ENCODE measurements around the gene DESI1. TPM values are rescaled to one million over a fixed set of nuclear protein-coding genes. Genes with fewer than 3 reads are reported as not detected.
"Not testable (repeated sequence)": the region's sequence is repeated elsewhere in the genome, so short reads cannot be mapped to it uniquely, and the experiment has no call there.

Gene DESI1
- 31.3 TPM for polyA plus RNA-seq (ENCODE audit: insufficient read length)
- long read RNA-seq, donor 1, transcript DESI1-201 (6 exons, 3,833 nt) = major isoform, 14 of 14 reads
- long read RNA-seq, donor 1, partial matches to known transcripts = 0 of 14 reads
- long read RNA-seq, donor 1, other reads (novel, unspliced or antisense) = 0 of 14 reads
- long read RNA-seq, donor 2, transcript DESI1-201 (6 exons, 3,833 nt) = major isoform, 6 of 7 reads
- long read RNA-seq, donor 2, partial matches to known transcripts = 0 of 7 reads
- long read RNA-seq, donor 2, other reads (novel, unspliced or antisense) = 0 of 7 reads
- long read RNA-seq, donor 3, transcript DESI1-201 (6 exons, 3,833 nt) = major isoform, 5 of 8 reads
- long read RNA-seq, donor 3, partial matches to known transcripts = 0 of 8 reads
- long read RNA-seq, donor 3, other reads (novel, unspliced or antisense) = 0 of 8 reads
- long read RNA-seq, donor 4, partial matches to known transcripts = 0 of 1 reads
- long read RNA-seq, donor 4, other reads (novel, unspliced or antisense) = 0 of 1 reads
- long read RNA-seq, donor 5, partial matches to known transcripts = 0 of 5 reads
- long read RNA-seq, donor 5, other reads (novel, unspliced or antisense) = 0 of 5 reads
- long read RNA-seq, donor 6, partial matches to known transcripts = 302 of 372 reads
- long read RNA-seq, donor 6, other reads (novel, unspliced or antisense) = 65 of 372 reads
- long read RNA-seq, donor 7, transcript DESI1-201 (6 exons, 3,833 nt) = major isoform, 5 of 5 reads
- long read RNA-seq, donor 7, partial matches to known transcripts = 0 of 5 reads
- long read RNA-seq, donor 7, other reads (novel, unspliced or antisense) = 0 of 5 reads
- long read RNA-seq, donor 8, partial matches to known transcripts = 0 of 2 reads
- long read RNA-seq, donor 8, other reads (novel, unspliced or antisense) = 0 of 2 reads

DNA sequence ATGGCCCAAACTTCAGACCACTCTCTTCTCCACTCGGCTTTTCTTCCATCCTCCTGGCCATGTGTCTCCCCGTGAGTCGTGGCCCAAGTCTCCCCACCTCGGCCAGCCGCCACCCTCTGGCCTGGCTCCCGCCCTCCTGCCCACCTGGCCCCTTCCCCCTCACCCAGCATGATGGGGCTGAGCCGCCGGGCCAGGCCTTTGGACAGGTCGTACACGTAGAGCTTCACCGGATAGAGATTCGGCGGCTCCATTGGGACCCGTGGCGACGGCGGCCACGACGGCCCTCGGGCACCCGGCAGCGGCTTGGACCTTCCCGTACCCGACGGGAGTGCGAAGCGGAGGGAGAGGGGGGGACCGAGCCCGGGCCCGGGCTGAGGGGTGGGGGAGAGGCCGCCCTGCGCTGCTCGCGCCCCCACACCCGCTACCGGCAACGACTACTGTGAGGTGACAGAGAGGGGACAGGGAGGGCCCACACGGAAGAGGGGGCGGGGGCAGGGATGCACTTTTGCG lies at the start of gene DESI1:
DESI1 (minus strand) TSS at position 455 of the 510 bp plus-strand sequence; CDS start at position 251, 204 bp downstream.
- no peak for DNase-seq

DNA sequence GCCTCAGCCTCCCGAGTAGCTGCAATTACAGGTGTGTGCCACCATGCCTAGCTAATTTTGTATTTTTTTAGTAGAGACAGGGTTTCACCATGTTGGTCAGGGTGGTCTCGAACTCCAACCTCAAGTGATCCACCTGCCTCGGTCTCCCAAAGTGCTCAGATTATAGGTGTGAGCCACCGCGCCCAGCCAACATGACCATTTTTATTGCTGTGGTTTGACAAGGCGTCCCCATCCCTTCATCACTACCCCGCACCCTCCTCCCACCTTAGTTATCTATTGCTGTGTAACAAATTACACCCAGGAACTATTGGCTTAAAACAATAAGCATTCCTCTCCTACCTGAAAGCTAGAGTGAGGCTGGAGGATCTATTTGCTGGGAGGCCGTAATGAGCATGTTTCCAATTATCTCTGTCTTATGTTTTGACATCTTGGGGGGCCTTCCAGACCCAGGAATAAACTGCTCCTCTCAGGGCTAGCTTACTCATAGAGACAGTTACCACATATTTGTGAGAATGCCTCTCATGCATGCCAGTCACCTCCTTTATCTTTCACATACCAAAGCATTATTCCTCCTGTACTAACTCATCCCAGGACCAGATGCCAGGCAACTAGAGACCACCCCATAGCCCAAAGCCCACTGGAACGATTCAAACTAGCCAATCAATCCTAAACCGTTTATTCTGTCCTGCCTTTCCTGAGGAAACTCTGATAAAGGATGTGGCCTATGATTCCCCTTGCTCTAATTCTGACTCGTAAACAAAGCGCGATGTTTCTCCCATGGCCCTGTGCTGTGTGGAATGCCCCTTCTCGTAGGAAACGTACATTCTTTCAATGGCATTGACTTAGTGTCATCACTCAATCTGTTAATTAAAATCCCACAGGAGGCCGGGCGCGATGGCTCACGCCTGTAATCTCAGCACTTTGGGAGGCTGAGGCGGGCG lies 48.4 kb upstream of the DESI1 start:
- DNase-seq = no peak

DNA sequence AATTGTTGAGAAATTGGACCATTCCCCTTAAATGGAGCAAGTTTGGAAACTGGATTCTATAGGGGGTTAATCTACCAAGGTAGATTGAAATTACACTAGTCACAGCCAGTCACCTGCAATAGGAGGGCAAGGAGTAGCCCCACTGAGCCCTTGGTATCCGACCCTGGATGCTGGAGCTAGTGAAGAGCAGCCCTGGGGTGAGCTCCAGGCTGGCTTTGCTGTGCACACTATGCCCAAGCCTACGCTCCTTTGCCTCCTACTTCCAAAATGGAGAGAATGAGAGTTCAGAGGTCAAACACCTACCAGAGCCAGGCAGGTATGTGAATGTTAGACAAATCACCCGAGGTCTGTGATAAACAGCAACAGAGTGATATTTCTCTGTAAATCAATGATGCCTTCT lies 44.1 kb upstream of the DESI1 start:
- no peak for DNase-seq

DNA sequence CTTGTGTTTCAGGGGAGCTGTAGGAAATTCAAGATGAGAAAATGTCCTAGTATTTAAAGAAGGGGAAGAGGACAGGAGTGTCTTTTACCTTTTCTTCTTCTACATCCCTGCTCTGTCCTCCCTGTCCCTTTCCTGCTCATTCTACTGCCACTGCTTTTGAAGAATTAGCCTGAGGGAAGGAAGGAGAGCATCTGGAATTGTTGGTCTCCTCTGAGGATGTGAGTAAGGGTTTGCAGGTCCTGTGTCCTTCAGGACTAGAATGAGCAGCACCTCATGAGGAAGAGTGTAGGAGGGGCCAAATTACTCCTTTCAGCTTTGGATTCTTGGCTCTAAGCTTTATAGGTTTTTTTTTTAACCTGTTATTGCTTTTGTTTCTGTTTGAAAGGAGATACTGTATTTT lies 43.6 kb upstream of the DESI1 start:
- no peak for DNase-seq

DNA sequence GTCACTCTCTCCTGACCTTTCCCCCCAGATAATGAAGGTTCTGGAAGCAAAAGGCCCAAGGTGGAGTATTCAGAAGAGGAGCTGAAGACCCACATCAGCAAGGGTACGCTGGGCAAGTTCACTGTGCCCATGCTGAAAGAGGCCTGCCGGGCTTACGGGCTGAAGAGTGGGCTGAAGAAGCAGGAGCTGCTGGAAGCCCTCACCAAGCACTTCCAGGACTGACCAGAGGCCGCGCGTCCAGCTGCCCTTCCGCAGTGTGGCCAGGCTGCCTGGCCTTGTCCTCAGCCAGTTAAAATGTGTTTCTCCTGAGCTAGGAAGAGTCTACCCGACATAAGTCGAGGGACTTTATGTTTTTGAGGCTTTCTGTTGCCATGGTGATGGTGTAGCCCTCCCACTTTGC lies 42.8 kb upstream of the DESI1 start:
- DNase-seq = not testable (repeated sequence)

GRCh38 chr22:41661713-41662112 lies 40.9 kb upstream of the DESI1 start:
- DNase-seq = no peak

DNA sequence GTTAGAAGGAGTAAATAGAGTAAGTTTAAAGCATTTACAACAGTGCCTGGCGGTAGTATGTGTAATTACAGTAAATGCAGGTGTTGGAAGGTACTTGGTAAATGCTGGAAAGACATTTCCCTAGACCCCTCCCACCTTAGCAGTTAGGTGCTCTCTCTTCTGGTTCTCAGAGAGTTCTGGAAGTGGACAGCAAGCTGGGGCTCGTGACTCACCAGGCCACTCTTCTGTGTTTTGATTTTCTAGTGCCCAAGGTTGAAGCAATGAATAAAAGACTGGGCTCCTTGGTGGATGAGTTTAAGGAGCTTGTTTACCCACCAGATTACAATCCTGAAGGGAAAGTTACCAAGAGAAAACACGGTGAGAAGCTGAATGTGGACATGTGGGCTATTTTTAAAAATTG lies 40.2 kb upstream of the DESI1 start:
- DNase-seq = no peak

GRCh38 chr22:41660416-41660815 lies 39.6 kb upstream of the DESI1 start:
- DNase-seq = no peak

DNA sequence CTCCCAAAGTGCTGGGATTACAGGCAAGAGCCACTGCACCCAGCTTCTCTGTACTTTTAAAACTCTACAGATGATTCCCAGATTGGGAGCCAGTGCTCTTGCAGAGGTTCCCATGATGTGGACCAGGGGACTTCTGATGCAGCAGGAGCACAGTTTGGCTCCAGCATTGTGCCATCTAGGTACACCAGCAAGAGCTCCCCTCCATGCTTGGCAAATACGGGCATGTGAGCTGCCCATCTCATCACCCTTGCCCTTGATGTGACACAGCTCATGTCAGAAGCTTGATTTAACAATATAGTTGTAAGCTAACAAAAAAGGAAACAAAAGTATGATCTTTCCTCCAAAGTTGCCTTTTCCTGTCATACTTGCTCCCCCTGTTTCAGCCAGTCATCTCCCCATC lies 39.1 kb upstream of the DESI1 start:
- DNase-seq = no peak

GRCh38 chr22:41658869-41659268 lies 38.0 kb upstream of the DESI1 start:
- DNase-seq = no peak

GRCh38 chr22:41657709-41658108 lies 36.9 kb upstream of the DESI1 start:
- no peak for DNase-seq

- peak; percentile 17 for DNase-seq
Observed at GRCh38 chr22:41656556-41656955, 35.7 kb upstream of the DESI1 start.

GRCh38 chr22:41654322-41654721 lies 33.5 kb upstream of the DESI1 start:
- DNase-seq = no peak

- DNase-seq = no peak
Observed at GRCh38 chr22:41650821-41651220, 30.0 kb upstream of the DESI1 start.

GRCh38 chr22:41650229-41650628 lies 29.4 kb upstream of the DESI1 start:
- no peak for DNase-seq

DNA sequence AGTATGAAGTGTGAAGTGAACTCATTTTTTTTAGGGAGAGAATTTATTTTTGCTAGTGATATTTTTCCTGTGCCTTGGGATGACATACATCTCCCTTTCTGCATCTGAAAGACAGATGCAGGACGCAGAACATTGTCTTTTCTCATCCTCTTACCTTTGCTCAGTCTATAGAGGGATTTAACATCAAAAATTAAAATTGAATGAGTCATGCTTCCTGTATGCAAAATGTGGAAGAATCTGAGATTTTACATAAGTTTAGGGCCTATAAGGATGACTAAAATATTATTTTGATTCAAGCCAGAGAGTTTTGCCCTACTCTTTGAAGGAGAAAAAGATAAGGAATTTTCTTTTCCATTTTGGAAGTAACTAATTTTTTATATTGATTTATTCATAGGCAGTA lies 27.6 kb upstream of the DESI1 start:
- no peak for DNase-seq

GRCh38 chr22:41647771-41648170 lies 26.9 kb upstream of the DESI1 start:
- no peak for DNase-seq

DNA sequence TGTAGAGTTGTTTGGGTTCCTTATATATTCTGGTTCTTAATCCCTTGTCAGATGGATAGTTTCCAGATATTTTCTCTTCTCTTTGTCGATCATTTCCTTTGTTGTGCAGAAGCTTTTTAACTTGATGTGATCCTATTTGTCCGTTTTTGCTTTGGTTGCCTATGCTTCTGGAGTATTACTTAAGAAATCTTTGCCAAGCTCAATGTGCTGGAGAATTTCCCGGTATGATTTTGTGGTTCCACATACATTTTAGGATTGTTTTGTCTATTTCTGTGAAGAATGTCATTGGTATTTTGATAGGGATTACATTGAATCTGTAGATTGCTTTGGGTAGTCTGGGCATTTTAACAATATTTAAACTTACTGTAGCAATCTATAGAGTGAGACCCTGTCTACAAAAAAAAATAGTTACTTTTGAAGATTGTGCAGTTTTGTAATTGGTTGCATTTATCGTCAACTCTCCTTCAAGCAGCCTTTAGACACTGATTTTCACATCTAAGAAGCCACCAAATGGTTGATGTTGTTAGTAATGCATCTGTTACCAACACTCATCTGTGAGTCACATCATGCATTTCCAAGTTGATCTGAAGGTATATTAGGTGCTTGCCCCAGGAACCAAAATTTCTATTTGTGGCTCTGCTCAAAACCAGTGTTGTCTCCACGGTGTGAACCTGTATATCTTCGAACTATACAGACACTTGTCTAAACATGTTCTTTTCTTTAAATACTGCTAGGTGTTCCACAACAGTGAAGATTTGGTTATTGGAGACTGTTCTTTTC lies 21.7 kb upstream of the DESI1 start:
- DNase-seq = no peak

- DNase-seq = no peak
Observed at GRCh38 chr22:41641854-41642253, 21.0 kb upstream of the DESI1 start.

- DNase-seq = no peak
Observed at GRCh38 chr22:41638748-41639147, 17.9 kb upstream of the DESI1 start.

GRCh38 chr22:41638124-41638523 lies 17.3 kb upstream of the DESI1 start:
- DNase-seq = no peak
